Mesothelial cell of epicardium (in vitro differentiated cells): ENCODE results near the gene CGNL1. TPM values are rescaled to one million over a fixed set of nuclear protein-coding genes. Genes with fewer than 3 reads are reported as not detected.

Experiments
- DNase-seq, 2 experiments: peaks; one replicate each; pipeline ENCODE4 v3.0.0; 2021; ENCODE audit warnings: low spot score in 2 of 2; ENCODE audit not compliant: unreplicated experiment in 2 of 2
- H3K27ac Mint-ChIP-seq: 2 replicates; pipeline ENCODE4 v1.8.0; 2021; ENCODE audit warnings: mixed read lengths
- H3K27me3 Mint-ChIP-seq: 2 replicates; pipeline ENCODE4 v1.8.0; 2021; ENCODE audit warnings: low read depth, mixed read lengths
- H3K36me3 Mint-ChIP-seq: 2 replicates; pipeline ENCODE4 v1.8.0; 2021; ENCODE audit warnings: mixed read lengths
- H3K4me1 Mint-ChIP-seq: 2 replicates; pipeline ENCODE4 v1.8.0; 2021; ENCODE audit warnings: mixed read lengths
- H3K4me3 Mint-ChIP-seq: 2 replicates; pipeline ENCODE4 v1.8.0; 2021; ENCODE audit warnings: mild to moderate bottlenecking, moderate library complexity, mixed read lengths
- H3K9me3 Mint-ChIP-seq: 2 replicates; pipeline ENCODE4 v1.8.0; 2021; ENCODE audit warnings: mixed read lengths
- total RNA-seq: library from RNA; stranded (reverse); gene quantifications from 3 replicates; pipeline ENCODE4 v1.2.1, GENCODE V29; 2021
- TF ChIP-seq, protein P1 (sequence below): fragments of 200-600 bp; sonication (generic); IDR thresholded peaks from one replicate; pipeline ENCODE4 v1.5.0; 2021; ENCODE audit warnings: antibody characterized with exemption; ENCODE audit not compliant: unreplicated experiment

Gene CGNL1
- total RNA-seq, 1 donor from 2014 or later = 34.1 TPM

DNA sequence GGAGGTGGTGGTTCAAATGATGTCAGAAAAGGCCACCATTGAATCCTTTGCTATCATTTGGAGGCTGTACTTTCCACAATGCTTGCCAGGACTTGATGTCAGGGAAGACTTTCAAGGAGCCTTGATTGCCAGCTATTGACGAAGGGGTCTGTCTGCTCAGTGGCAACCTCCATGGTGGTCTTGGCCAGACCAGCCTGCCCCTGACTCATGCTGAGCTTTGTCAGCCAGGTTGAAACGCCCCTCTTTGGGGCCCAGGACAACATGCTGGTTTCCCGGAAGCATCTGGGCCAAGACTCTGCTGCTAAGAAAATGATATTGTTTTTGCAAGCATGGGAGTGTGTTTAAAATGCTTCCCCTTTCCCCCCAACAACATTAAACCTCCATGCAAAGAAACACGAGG lies 26.7 kb downstream of the CGNL1 start:
- Mint-ChIP-seq H3K9me3 (peaks cover 6% of the 10 kb centered on the region), H3K27me3 (no peaks in the 10 kb centered on the region), H3K4me1 (peaks cover 47% of the 10 kb centered on the region), H3K27ac (peak overlapping the region; percentile 79), H3K4me3 (no peak overlapping the region), H3K36me3 (no peaks in the 10 kb centered on the region)
- TF ChIP-seq, protein P1, sequence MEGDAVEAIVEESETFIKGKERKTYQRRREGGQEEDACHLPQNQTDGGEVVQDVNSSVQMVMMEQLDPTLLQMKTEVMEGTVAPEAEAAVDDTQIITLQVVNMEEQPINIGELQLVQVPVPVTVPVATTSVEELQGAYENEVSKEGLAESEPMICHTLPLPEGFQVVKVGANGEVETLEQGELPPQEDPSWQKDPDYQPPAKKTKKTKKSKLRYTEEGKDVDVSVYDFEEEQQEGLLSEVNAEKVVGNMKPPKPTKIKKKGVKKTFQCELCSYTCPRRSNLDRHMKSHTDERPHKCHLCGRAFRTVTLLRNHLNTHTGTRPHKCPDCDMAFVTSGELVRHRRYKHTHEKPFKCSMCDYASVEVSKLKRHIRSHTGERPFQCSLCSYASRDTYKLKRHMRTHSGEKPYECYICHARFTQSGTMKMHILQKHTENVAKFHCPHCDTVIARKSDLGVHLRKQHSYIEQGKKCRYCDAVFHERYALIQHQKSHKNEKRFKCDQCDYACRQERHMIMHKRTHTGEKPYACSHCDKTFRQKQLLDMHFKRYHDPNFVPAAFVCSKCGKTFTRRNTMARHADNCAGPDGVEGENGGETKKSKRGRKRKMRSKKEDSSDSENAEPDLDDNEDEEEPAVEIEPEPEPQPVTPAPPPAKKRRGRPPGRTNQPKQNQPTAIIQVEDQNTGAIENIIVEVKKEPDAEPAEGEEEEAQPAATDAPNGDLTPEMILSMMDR = no peak
- no peak for DNase-seq

DNA sequence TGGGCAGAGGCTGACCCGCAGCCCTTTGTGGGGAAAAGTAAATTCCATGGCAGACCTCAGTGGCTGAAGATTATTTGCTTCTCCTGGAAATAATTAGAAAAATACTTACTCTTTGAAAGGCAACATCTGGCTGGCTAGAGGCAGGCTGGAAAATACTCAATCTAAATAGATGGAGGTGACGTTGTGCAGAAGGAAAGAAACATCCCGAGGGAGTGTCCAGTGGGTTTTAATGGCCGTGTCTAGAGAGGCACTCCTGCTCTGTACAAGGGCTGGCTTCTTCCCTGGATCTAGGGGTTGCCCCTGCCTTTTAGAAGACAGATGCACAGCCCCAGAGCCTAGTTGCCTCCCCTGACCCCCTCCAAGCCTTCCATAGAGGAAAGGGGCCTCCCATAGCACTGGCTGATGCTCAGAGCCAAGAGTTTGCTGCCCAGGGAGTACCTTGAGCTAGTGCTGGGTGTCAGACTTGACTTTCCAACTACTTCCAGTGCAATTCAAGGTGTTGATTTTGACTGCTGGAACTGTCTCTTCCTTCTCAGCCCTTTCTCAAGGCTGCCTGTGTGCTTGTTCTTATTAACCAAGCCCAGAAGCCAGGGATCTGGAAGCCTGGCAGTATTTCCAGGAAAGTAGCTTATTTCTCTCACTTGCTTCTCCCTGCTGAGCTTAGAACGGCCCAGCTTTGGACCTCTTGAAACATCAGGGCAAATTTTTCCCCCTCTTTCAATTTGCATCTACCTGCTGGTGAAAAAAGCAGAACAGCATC lies 27.4 kb downstream of the CGNL1 start:
- Mint-ChIP-seq H3K27ac (peak overlapping the region; percentile 79), H3K4me3 (no peak overlapping the region), H3K4me1 (peaks cover 49% of the 10 kb centered on the region), H3K27me3 (no peaks in the 10 kb centered on the region), H3K36me3 (no peaks in the 10 kb centered on the region), H3K9me3 (peaks cover 6% of the 10 kb centered on the region)
- TF ChIP-seq, protein P1 = no peak
- DNase-seq = no peak

DNA sequence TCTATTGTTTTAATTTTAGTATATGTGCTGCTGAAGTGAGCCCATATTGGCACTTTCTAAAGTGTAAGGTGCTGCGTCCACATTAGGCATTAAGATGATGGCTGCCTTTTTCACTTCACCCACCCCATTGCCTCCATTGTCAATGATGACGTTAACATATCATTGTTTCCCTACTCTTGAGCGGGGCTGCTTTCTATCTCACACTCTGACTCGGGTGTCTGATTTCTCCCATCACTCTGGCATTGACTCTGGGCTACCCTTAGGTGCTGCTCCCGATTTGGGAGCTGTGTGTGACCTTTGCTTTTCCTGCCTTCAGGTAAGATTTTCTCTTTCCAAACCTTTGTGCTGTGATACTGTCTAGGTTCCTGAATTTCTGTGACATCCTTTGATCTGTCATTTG lies 28.8 kb downstream of the CGNL1 start:
- peak overlapping the region; percentile 89 for H3K27ac Mint-ChIP-seq
- TF ChIP-seq, protein P1 = no peak
- peaks cover 6% of the 10 kb centered on the region for H3K9me3 Mint-ChIP-seq
- H3K4me1 Mint-ChIP-seq = peaks cover 49% of the 10 kb centered on the region
- H3K36me3 Mint-ChIP-seq = peaks cover 7% of the 10 kb centered on the region
- H3K27me3 Mint-ChIP-seq = no peaks in the 10 kb centered on the region
- no peak overlapping the region for H3K4me3 Mint-ChIP-seq
- DNase-seq = no peak

DNA sequence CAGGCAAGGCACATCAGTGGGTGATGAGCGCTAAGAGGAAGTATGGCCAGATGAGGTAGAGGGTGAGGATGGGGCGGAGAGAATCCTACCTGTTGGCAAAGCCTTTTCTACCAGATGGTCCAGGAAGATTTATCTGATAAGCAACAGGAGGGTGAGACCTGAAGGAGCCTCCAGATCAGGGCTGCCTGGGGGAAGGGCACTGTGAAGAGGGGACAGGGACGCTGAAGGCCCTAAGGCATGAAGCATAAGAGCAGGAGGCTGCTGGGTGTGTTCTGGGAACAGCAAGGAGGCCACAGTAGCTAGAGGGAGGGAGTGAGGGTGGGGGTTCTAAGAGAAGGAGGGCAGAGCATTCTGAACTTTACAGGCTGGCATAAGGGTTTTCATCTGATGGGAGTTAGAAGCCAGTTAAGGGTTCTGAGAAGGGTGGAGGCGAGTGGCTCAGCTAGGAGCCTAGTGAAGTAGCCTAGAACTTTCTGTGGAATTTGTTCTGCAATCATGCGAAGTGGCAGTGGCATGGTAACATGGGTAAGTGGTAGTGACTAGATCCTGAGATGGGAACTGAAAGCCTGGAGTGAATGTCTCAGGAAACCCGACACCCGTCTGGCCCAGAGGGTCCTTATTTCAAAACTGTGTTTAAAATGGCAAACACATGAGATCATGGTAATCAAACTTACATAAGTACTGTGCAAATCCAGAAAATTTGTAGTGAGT lies 29.9 kb downstream of the CGNL1 start:
- no peak for DNase-seq
- no peaks in the 10 kb centered on the region for H3K27me3 Mint-ChIP-seq
- H3K36me3 Mint-ChIP-seq = peaks cover 7% of the 10 kb centered on the region
- peaks cover 6% of the 10 kb centered on the region for H3K9me3 Mint-ChIP-seq
- peaks cover 53% of the 10 kb centered on the region for H3K4me1 Mint-ChIP-seq
- TF ChIP-seq, protein P1 = no peak
- H3K4me3 Mint-ChIP-seq = no peak overlapping the region
- H3K27ac Mint-ChIP-seq = peak overlapping the region; percentile 89

DNA sequence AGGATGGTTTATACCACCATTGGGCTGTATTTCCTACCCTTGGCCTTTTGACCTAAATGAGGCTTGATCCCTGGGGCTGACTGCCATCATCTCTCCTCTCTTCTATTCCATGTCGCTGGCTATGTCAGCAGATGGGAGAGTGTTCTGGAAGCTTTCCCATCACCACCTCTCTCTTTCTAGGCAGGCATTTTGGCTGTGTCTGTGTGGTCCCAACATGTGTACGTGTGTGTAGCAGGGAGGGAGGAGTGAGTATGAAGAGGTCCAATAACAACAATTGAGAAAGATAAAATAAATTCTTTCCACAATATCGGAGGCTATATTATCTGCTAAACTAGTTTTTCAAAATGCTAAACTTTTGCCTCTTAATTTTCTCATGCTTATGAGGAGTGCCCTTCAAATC lies 34.1 kb downstream of the CGNL1 start:
- Mint-ChIP-seq H3K27ac (peak overlapping the region; percentile 35), H3K4me3 (no peak overlapping the region), H3K36me3 (peaks cover 7% of the 10 kb centered on the region), H3K9me3 (no peaks in the 10 kb centered on the region), H3K27me3 (no peaks in the 10 kb centered on the region), H3K4me1 (peaks cover 29% of the 10 kb centered on the region)
- no peak for DNase-seq
- TF ChIP-seq, protein P1 = no peak
